ENCODE data around the gene SET.
"Not testable (repeated sequence)": the region's sequence is repeated elsewhere in the genome, so short reads cannot be mapped to it uniquely, and the experiment has no call there.

SET gene

GRCh38 chr9:128643519-128644300 is 45.3 kb upstream of the SET start:
- H3K79me2 ChIP-seq (ENCODE audit: insufficient read depth, low read length) = no peaks in the 10 kb centered on the region
- H2AFZ ChIP-seq (ENCODE audit: low read length) = no peak overlapping the region
- peak overlapping the region; percentile 51; the same call in 1 of the 2 replicates for H3K9ac ChIP-seq (ENCODE audit: low read length)
- peak overlapping the region; percentile 56 for H3K4me2 ChIP-seq (ENCODE audit: low read length)
- no peaks in the 10 kb centered on the region for H3K9me3 ChIP-seq (ENCODE audit: low read length)
- TF ChIP-seq EZH2 (IDR thresholded peaks at IDR 0.05; ENCODE audit: borderline replicate concordance, low read length) = no peak
- TF ChIP-seq CTCF (IDR thresholded peaks at IDR 0.05; ENCODE audit: low read length) = no peak
- no peaks in the 10 kb centered on the region for H3F3A ChIP-seq (ENCODE audit: insufficient read depth, low read length)
- peaks cover 16% of the 10 kb centered on the region for H3K36me3 ChIP-seq (ENCODE audit: insufficient read depth, low read length)
- peak overlapping the region; percentile 23 for H3K4me3 ChIP-seq (ENCODE audit: low read depth, low read length, poor library complexity, severe bottlenecking)
- H3K27ac ChIP-seq (ENCODE audit: low read depth, low read length, poor library complexity, severe bottlenecking) = peak overlapping the region; percentile 79
- H3K9me2 ChIP-seq (ENCODE audit: low read depth, low read length) = no peaks in the 10 kb centered on the region
- H3K27me3 ChIP-seq (ENCODE audit: insufficient read depth, low read length) = no peaks in the 10 kb centered on the region
- H4K20me1 ChIP-seq (ENCODE audit: insufficient read depth, low read length) = no peaks in the 10 kb centered on the region
- peaks cover 21% of the 10 kb centered on the region for H3K4me1 ChIP-seq (ENCODE audit: insufficient read depth, low read length, severe bottlenecking)

- H3K36me3 ChIP-seq (ENCODE audit: insufficient read depth, low read length); H3K9ac ChIP-seq (ENCODE audit: low read length); H2AFZ ChIP-seq (ENCODE audit: low read length); H4K20me1 ChIP-seq (ENCODE audit: insufficient read depth, low read length); H3F3A ChIP-seq (ENCODE audit: insufficient read depth, low read length); H3K27me3 ChIP-seq (ENCODE audit: insufficient read depth, low read length); H3K4me2 ChIP-seq (ENCODE audit: low read length); H3K9me3 ChIP-seq (ENCODE audit: low read length); H3K9me2 ChIP-seq (ENCODE audit: low read depth, low read length); H3K27ac ChIP-seq (ENCODE audit: low read depth, low read length, poor library complexity, severe bottlenecking); H3K79me2 ChIP-seq (ENCODE audit: insufficient read depth, low read length); H3K4me3 ChIP-seq (ENCODE audit: low read depth, low read length, poor library complexity, severe bottlenecking): not testable (repeated sequence)
- TF ChIP-seq CTCF (IDR thresholded peaks at IDR 0.05; ENCODE audit: low read length) = peak; percentile 59
- H3K4me1 ChIP-seq (ENCODE audit: insufficient read depth, low read length, severe bottlenecking) = peaks cover 15% of the 10 kb centered on the region
These were observed 40.8 kb upstream of the SET start for GRCh38 chr9:128648206-128648605.

- Histone ChIP-seq H3F3A (ENCODE audit: insufficient read depth, low read length) (no peaks in the 10 kb centered on the region), H3K36me3 (ENCODE audit: insufficient read depth, low read length) (0 out of 2 replicates have a peak, but pooled peaks cover 6% of the 10 kb centered on the region), H3K4me1 (ENCODE audit: insufficient read depth, low read length, severe bottlenecking) (peaks cover 6% of the 10 kb centered on the region), H3K4me3 (ENCODE audit: low read depth, low read length, poor library complexity, severe bottlenecking) (no peak overlapping the region), H2AFZ (ENCODE audit: low read length) (no peak overlapping the region), H3K9me3 (ENCODE audit: low read length) (no peaks in the 10 kb centered on the region), H3K9ac (ENCODE audit: low read length) (no peak overlapping the region), H3K4me2 (ENCODE audit: low read length) (no peak overlapping the region), H3K27me3 (ENCODE audit: insufficient read depth, low read length) (no peaks in the 10 kb centered on the region), H4K20me1 (ENCODE audit: insufficient read depth, low read length) (no peaks in the 10 kb centered on the region), H3K27ac (ENCODE audit: low read depth, low read length, poor library complexity, severe bottlenecking) (no peak overlapping the region), H3K9me2 (ENCODE audit: low read depth, low read length) (no peaks in the 10 kb centered on the region), H3K79me2 (ENCODE audit: insufficient read depth, low read length) (no peaks in the 10 kb centered on the region)
- TF ChIP-seq EZH2 (IDR thresholded peaks at IDR 0.05; ENCODE audit: borderline replicate concordance, low read length) (no peak), CTCF (IDR thresholded peaks at IDR 0.05; ENCODE audit: low read length) (no peak)
These were observed 37.2 kb upstream of the SET start for GRCh38 chr9:128651798-128652197.

Measured in OCI-LY1 (cell line).